Activated naive CD4-positive, alpha-beta T cell treated with anti-CD3 and anti-CD28 coated beads for 36 hours (primary cell): ENCODE results near the gene CENPP. TPM values are rescaled to one million over a fixed set of nuclear protein-coding genes. Genes with fewer than 3 reads are reported as not detected.

Source experiments
- CTCF ChIA-PET: fragments of 350-600 bp; sonication (Branson Sonifier 250); formaldehyde crosslinking; loops from one replicate; lab custom pipeline; 2021; ENCODE audit warnings: antibody characterized with exemption; lab: Charles Lee
- DNase-seq: peaks from one replicate; pipeline ENCODE4 v3.0.0-alpha.2; 2020
- H3K27ac Mint-ChIP-seq: one replicate; pipeline ENCODE4 v1.8.0; 2021; ENCODE audit warnings: mild to moderate bottlenecking, mixed read lengths
- H3K27me3 Mint-ChIP-seq: one replicate; pipeline ENCODE4 v1.8.0; 2021; ENCODE audit warnings: low read depth, mixed read lengths
- H3K36me3 Mint-ChIP-seq: one replicate; pipeline ENCODE4 v1.8.0; 2021; ENCODE audit warnings: low read depth, mixed read lengths
- H3K4me1 Mint-ChIP-seq: one replicate; pipeline ENCODE4 v1.8.0; 2021; ENCODE audit warnings: low read depth, mixed read lengths
- H3K4me3 Mint-ChIP-seq: one replicate; pipeline ENCODE4 v1.8.0; 2021; ENCODE audit warnings: mild to moderate bottlenecking, moderate library complexity, mixed read lengths
- H3K9me3 Mint-ChIP-seq: one replicate; pipeline ENCODE4 v1.8.0; 2021; ENCODE audit warnings: mixed read lengths
- intact Hi-C: fragments of 100-400 bp; cut with micrococcal nuclease; formaldehyde crosslinking; loops from one replicate; pipeline ENCODE4 v1.15.1; 2023
- total RNA-seq, 2 experiments: library from RNA; stranded (reverse); gene quantifications; one replicate each; pipeline ENCODE4 v1.2.3, GENCODE V29; 2021

The CENPP gene
- total RNA-seq, 2 experiments from 2014 or later, result 24.9 to 26.5 TPM

GRCh38 chr9:92508018-92508820 lies 182.5 kb downstream of the CENPP start:
- Mint-ChIP-seq H3K27ac (no peak overlapping the region), H3K9me3 (no peaks in the 10 kb centered on the region), H3K4me1 (peaks cover 3% of the 10 kb centered on the region), H3K27me3 (no peaks in the 10 kb centered on the region), H3K4me3 (no peak overlapping the region), H3K36me3 (no peaks in the 10 kb centered on the region)
- CTCF ChIA-PET, result no interaction called here
- no peak for DNase-seq
- intact Hi-C loops, result no loop called here

GRCh38 chr9:92509050-92509449 lies 183.3 kb downstream of the CENPP start:
- Mint-ChIP-seq H3K36me3 (no peaks in the 10 kb centered on the region), H3K27ac (no peak overlapping the region), H3K4me1 (peaks cover 3% of the 10 kb centered on the region), H3K4me3 (no peak overlapping the region), H3K27me3 (no peaks in the 10 kb centered on the region), H3K9me3 (no peaks in the 10 kb centered on the region)
- intact Hi-C loops, result no loop called here
- CTCF ChIA-PET, result no interaction called here
- DNase-seq, result no peak

- Mint-ChIP-seq H3K27me3 (no peaks in the 10 kb centered on the region), H3K4me1 (peaks cover 3% of the 10 kb centered on the region), H3K4me3 (no peak overlapping the region), H3K36me3 (no peaks in the 10 kb centered on the region), H3K9me3 (no peaks in the 10 kb centered on the region), H3K27ac (no peak overlapping the region)
- intact Hi-C loops, result no loop called here
- no peak for DNase-seq
- CTCF ChIA-PET, result no interaction called here
These were observed 185.0 kb downstream of the CENPP start for GRCh38 chr9:92510747-92511146.

- intact Hi-C loops, result no loop called here
- no peak for DNase-seq
- Mint-ChIP-seq H3K36me3 (no peaks in the 10 kb centered on the region), H3K9me3 (no peaks in the 10 kb centered on the region), H3K27ac (no peak overlapping the region), H3K4me1 (no peaks in the 10 kb centered on the region), H3K4me3 (no peak overlapping the region), H3K27me3 (no peaks in the 10 kb centered on the region)
- CTCF ChIA-PET, result interaction anchor here (1.6 kb wide), 1 partner anchor 9 kb away, joined by 3 read pairs; no protein-coding TSS in a partner anchor
These were observed 186.9 kb downstream of the CENPP start for GRCh38 chr9:92512622-92513021.

- CTCF ChIA-PET, result interaction anchor here (0.7 kb wide), 2 partner anchors 235 to 276 kb away, joined by 3 to 4 read pairs; no protein-coding TSS in a partner anchor
These were observed 187.6 kb downstream of the CENPP start for GRCh38 chr9:92513349-92513748.

GRCh38 chr9:92514635-92515034 lies 188.9 kb downstream of the CENPP start:
- H3K9me3 Mint-ChIP-seq, result no peaks in the 10 kb centered on the region
- no peak for DNase-seq
- H3K27me3 Mint-ChIP-seq, result no peaks in the 10 kb centered on the region
- H3K36me3 Mint-ChIP-seq, result no peaks in the 10 kb centered on the region
- H3K4me3 Mint-ChIP-seq, result no peak overlapping the region
- H3K27ac Mint-ChIP-seq, result no peak overlapping the region
- intact Hi-C loops, result no loop called here
- CTCF ChIA-PET, result no interaction called here
- H3K4me1 Mint-ChIP-seq, result no peaks in the 10 kb centered on the region

More at GRCh38 chr9:92513349-92513748, 187.6 kb downstream of the CENPP start:
- Mint-ChIP-seq H3K36me3 (no peaks in the 10 kb centered on the region), H3K27me3 (no peaks in the 10 kb centered on the region), H3K9me3 (no peaks in the 10 kb centered on the region), H3K27ac (no peak overlapping the region), H3K4me1 (no peaks in the 10 kb centered on the region), H3K4me3 (no peak overlapping the region)
- DNase-seq, result no peak
- intact Hi-C loops, result no loop called here

GRCh38 chr9:92516521-92516920 lies 190.8 kb downstream of the CENPP start:
- intact Hi-C loops, result no loop called here
- Mint-ChIP-seq H3K36me3 (no peaks in the 10 kb centered on the region), H3K4me1 (no peaks in the 10 kb centered on the region), H3K27me3 (no peaks in the 10 kb centered on the region), H3K9me3 (no peaks in the 10 kb centered on the region), H3K27ac (no peak overlapping the region), H3K4me3 (no peak overlapping the region)
- CTCF ChIA-PET, result no interaction called here
- no peak for DNase-seq

GRCh38 chr9:92517046-92517445 lies 191.3 kb downstream of the CENPP start:
- Mint-ChIP-seq H3K27ac (no peak overlapping the region), H3K36me3 (no peaks in the 10 kb centered on the region), H3K4me3 (no peak overlapping the region), H3K27me3 (no peaks in the 10 kb centered on the region), H3K4me1 (no peaks in the 10 kb centered on the region), H3K9me3 (no peaks in the 10 kb centered on the region)
- intact Hi-C loops, result no loop called here
- CTCF ChIA-PET, result no interaction called here
- no peak for DNase-seq

- no peak overlapping the region for H3K4me3 Mint-ChIP-seq
- H3K27ac Mint-ChIP-seq, result no peak overlapping the region
- no peak for DNase-seq
- intact Hi-C loops, result no loop called here
- H3K4me1 Mint-ChIP-seq, result no peaks in the 10 kb centered on the region
- H3K9me3 Mint-ChIP-seq, result no peaks in the 10 kb centered on the region
- CTCF ChIA-PET, result interaction anchor here (0.8 kb wide), 1 partner anchor 17 kb away, joined by 3 read pairs; no protein-coding TSS in a partner anchor
- no peaks in the 10 kb centered on the region for H3K36me3 Mint-ChIP-seq
- no peaks in the 10 kb centered on the region for H3K27me3 Mint-ChIP-seq
These were observed 192.4 kb downstream of the CENPP start for GRCh38 chr9:92518199-92518598.

- Mint-ChIP-seq H3K27me3 (no peaks in the 10 kb centered on the region), H3K4me3 (no peak overlapping the region), H3K27ac (no peak overlapping the region), H3K4me1 (no peaks in the 10 kb centered on the region), H3K36me3 (no peaks in the 10 kb centered on the region), H3K9me3 (no peaks in the 10 kb centered on the region)
- intact Hi-C loops, result no loop called here
- no peak for DNase-seq
- CTCF ChIA-PET, result interaction anchor here (0.5 to 0.6 kb wide), 2 partner anchors 34 to 133 kb away, joined by 3 read pairs; no protein-coding TSS in a partner anchor
These were observed 195.1 kb downstream of the CENPP start for GRCh38 chr9:92520837-92521236.

GRCh38 chr9:92522983-92523970 lies 197.5 kb downstream of the CENPP start:
- no peaks in the 10 kb centered on the region for H3K9me3 Mint-ChIP-seq

GRCh38 chr9:92524881-92525280 lies 199.1 kb downstream of the CENPP start:
- CTCF ChIA-PET, result no interaction called here
- Mint-ChIP-seq H3K4me1 (no peaks in the 10 kb centered on the region), H3K27ac (no peak overlapping the region), H3K27me3 (no peaks in the 10 kb centered on the region), H3K9me3 (no peaks in the 10 kb centered on the region), H3K4me3 (no peak overlapping the region), H3K36me3 (no peaks in the 10 kb centered on the region)
- intact Hi-C loops, result no loop called here
- no peak for DNase-seq

More at GRCh38 chr9:92522983-92523970, 197.5 kb downstream of the CENPP start:
- no peak for DNase-seq
- intact Hi-C loops, result no loop called here
- Mint-ChIP-seq H3K27me3 (no peaks in the 10 kb centered on the region), H3K4me3 (no peak overlapping the region), H3K4me1 (no peaks in the 10 kb centered on the region), H3K27ac (no peak overlapping the region), H3K36me3 (no peaks in the 10 kb centered on the region)
- CTCF ChIA-PET, result interaction anchor here (0.5 to 0.6 kb wide), 2 partner anchors 191 to 767 kb away, joined by 3 to 4 read pairs; no protein-coding TSS in a partner anchor
